HEK293 (cell line): ENCODE data around the gene ARID3B.
A peak's percentile ranks its signal among the peaks of the same experiment; 100 is the strongest.

Experiments used
- CTCF ChIA-PET: fragments of 350-600 bp; formaldehyde crosslinking; extraction: SDS; loops from one replicate; lab custom pipeline; 2021; ENCODE audit warnings: antibody characterized with exemption; lab: Yijun Ruan, JAX
- POLR2A ChIA-PET: fragments of 300-600 bp; formaldehyde crosslinking; extraction: SDS; loops from one replicate; lab custom pipeline; 2020; ENCODE audit warnings: antibody characterized with exemption, inconsistent platforms; lab: Yijun Ruan, JAX
- H3K27ac ChIP-seq: fragments of 200-500 bp; sonication (Bioruptor generic); 2 replicates; pipeline ENCODE4 v1.5.1; 2014; ENCODE audit warnings: low read depth, low read length, control low read depth, inconsistent platforms; ENCODE audit errors: extremely low read depth
- H3K36me3 ChIP-seq, 2 experiments: fragments of 200-500 bp in 1 of 2; sonication (Bioruptor generic) in 1 of 2; 1 replicate in 1 of 2; 2 replicates in 1 of 2; pipeline ENCODE4 v1.5.1; 2014 to 2017; ENCODE audit warnings: inconsistent platforms in 2 of 2, low read length in 2 of 2; ENCODE audit not compliant: control insufficient read depth in 2 of 2, insufficient read depth in 1 of 2
- H3K4me1 ChIP-seq: fragments of 200-500 bp; sonication (Bioruptor generic); 2 replicates; pipeline ENCODE4 v1.5.1; 2014; ENCODE audit warnings: mild to moderate bottlenecking, low read length, inconsistent platforms; ENCODE audit not compliant: control insufficient read depth, insufficient read depth
- H3K4me3 ChIP-seq: 2 replicates; pipeline ENCODE4 v1.5.1; 2011; ENCODE audit warnings: low read depth, mild to moderate bottlenecking, control low read depth, low read length, moderate library complexity
- H3K9me3 ChIP-seq: fragments of 200-500 bp; sonication (Bioruptor generic); 2 replicates; pipeline ENCODE4 v1.5.1; 2014; ENCODE audit warnings: low read depth, low read length, inconsistent platforms; ENCODE audit not compliant: control insufficient read depth, insufficient read depth
- FEZF1 ChIP-seq: fragments of 450-650 bp; formaldehyde crosslinking; IDR thresholded peaks from 2 replicates; pipeline ENCODE4 v1.5.1; 2016; ENCODE audit warnings: missing biosample characterization, missing genetic modification characterization
- GLIS1 ChIP-seq: fragments of 450-650 bp; formaldehyde crosslinking; IDR thresholded peaks from 2 replicates; pipeline ENCODE4 v1.5.1; 2016; ENCODE audit warnings: missing biosample characterization, missing genetic modification characterization
- KLF7 ChIP-seq: fragments of 450-650 bp; formaldehyde crosslinking; IDR thresholded peaks from 2 replicates; pipeline ENCODE4 v1.5.1; 2016; ENCODE audit warnings: missing biosample characterization, missing genetic modification characterization, borderline replicate concordance
- RBAK ChIP-seq: fragments of 450-650 bp; formaldehyde crosslinking; IDR thresholded peaks from 2 replicates; pipeline ENCODE4 v1.5.1; 2016; ENCODE audit warnings: missing biosample characterization, missing genetic modification characterization
- REPIN1 ChIP-seq: fragments of 450-650 bp; formaldehyde crosslinking; IDR thresholded peaks from 2 replicates; pipeline ENCODE4 v1.5.1; 2017; ENCODE audit warnings: missing biosample characterization, missing genetic modification characterization, low read depth
- ZBTB44 ChIP-seq: fragments of 450-650 bp; IDR thresholded peaks from 2 replicates; pipeline ENCODE4 v1.5.1; 2018; ENCODE audit warnings: missing biosample characterization, mild to moderate bottlenecking, missing genetic modification characterization
- ZNF184 ChIP-seq: fragments of 450-650 bp; IDR thresholded peaks from 2 replicates; pipeline ENCODE4 v1.5.1; 2018; ENCODE audit warnings: missing biosample characterization, mild to moderate bottlenecking, missing genetic modification characterization
- ZNF202 ChIP-seq: fragments of 450-650 bp; formaldehyde crosslinking; IDR thresholded peaks from 2 replicates; pipeline ENCODE4 v1.5.1; 2016; ENCODE audit warnings: missing biosample characterization, missing genetic modification characterization, borderline replicate concordance
- ZNF302 ChIP-seq: fragments of 450-650 bp; formaldehyde crosslinking; IDR thresholded peaks from 2 replicates; pipeline ENCODE4 v1.5.1; 2016; ENCODE audit warnings: missing biosample characterization, missing genetic modification characterization, low read depth
- ZNF350 ChIP-seq: fragments of 450-650 bp; formaldehyde crosslinking; IDR thresholded peaks from 2 replicates; pipeline ENCODE4 v1.5.0; 2017; ENCODE audit warnings: missing biosample characterization, mild to moderate bottlenecking, missing genetic modification characterization
- ZNF488 ChIP-seq: fragments of 450-650 bp; formaldehyde crosslinking; IDR thresholded peaks from 2 replicates; pipeline ENCODE4 v1.5.1; 2016; ENCODE audit warnings: missing biosample characterization, missing genetic modification characterization
- ZNF510 ChIP-seq: fragments of 450-650 bp; formaldehyde crosslinking; IDR thresholded peaks from 2 replicates; pipeline ENCODE4 v1.5.1; 2018; ENCODE audit warnings: mild to moderate bottlenecking, missing genetic modification characterization, missing biosample characterization; ENCODE audit not compliant: insufficient replicate concordance
- ZNF544 ChIP-seq: fragments of 450-650 bp; formaldehyde crosslinking; IDR thresholded peaks from 2 replicates; pipeline ENCODE4 v1.5.0; 2017; ENCODE audit warnings: missing biosample characterization, missing genetic modification characterization
- ZNF549 ChIP-seq: fragments of 450-650 bp; IDR thresholded peaks from 2 replicates; pipeline ENCODE4 v1.5.1; 2018; ENCODE audit warnings: missing biosample characterization, missing genetic modification characterization, mild to moderate bottlenecking, inconsistent platforms, moderate library complexity
- ZNF561 ChIP-seq: fragments of 450-650 bp; IDR thresholded peaks from 2 replicates; pipeline ENCODE4 v1.5.1; 2018; ENCODE audit warnings: missing biosample characterization, missing genetic modification characterization, borderline replicate concordance
- ZNF571 ChIP-seq: fragments of 450-650 bp; formaldehyde crosslinking; IDR thresholded peaks from 2 replicates; pipeline ENCODE4 v1.5.0; 2017; ENCODE audit warnings: missing biosample characterization, missing genetic modification characterization
- ZXDB ChIP-seq: fragments of 450-650 bp; formaldehyde crosslinking; IDR thresholded peaks from 2 replicates; pipeline ENCODE4 v1.5.1; 2016; ENCODE audit warnings: missing biosample characterization, missing genetic modification characterization
- TF ChIP-seq, protein P1 (sequence below): fragments of 450-650 bp; formaldehyde crosslinking; IDR thresholded peaks from 2 replicates; pipeline ENCODE4 v1.5.1; 2016; ENCODE audit warnings: missing biosample characterization, missing genetic modification characterization
- TF ChIP-seq, protein P2 (sequence below): fragments of 450-650 bp; formaldehyde crosslinking; IDR thresholded peaks from 2 replicates; pipeline ENCODE4 v1.5.0; 2017; ENCODE audit warnings: missing biosample characterization, missing genetic modification characterization, borderline replicate concordance
- TF ChIP-seq, protein P3 (sequence below): fragments of 450-650 bp; formaldehyde crosslinking; IDR thresholded peaks from 2 replicates; pipeline ENCODE4 v1.5.1; 2016; ENCODE audit warnings: missing biosample characterization, missing genetic modification characterization
- TF ChIP-seq, protein P4 (sequence below): fragments of 450-650 bp; formaldehyde crosslinking; IDR thresholded peaks from 2 replicates; pipeline ENCODE4 v1.5.1; 2016; ENCODE audit warnings: missing biosample characterization, missing genetic modification characterization

The ARID3B gene

GRCh38 chr15:74517096-74517495 is 23.9 kb upstream of the ARID3B start:
- CTCF ChIA-PET = interaction anchor here (0.6 kb wide), 1 partner anchor 9 kb away, joined by 3 read pairs; no protein-coding TSS in a partner anchor
- Histone ChIP-seq H3K4me3 (no peak overlapping the region), H3K9me3 (no peaks in the 10 kb centered on the region), H3K27ac (no peak overlapping the region), H3K4me1 (no peaks in the 10 kb centered on the region), H3K36me3 (no peaks in the 10 kb centered on the region)
- TF ChIP-seq ZNF184 (tag by site-specific recombination) (no peak), FEZF1 (no peak), ZNF350 (no peak), REPIN1 (no peak), KLF7 (tag by site-specific recombination) (no peak), ZNF510 (tag by site-specific recombination) (no peak), ZNF549 (tag by site-specific recombination) (no peak), ZXDB (tag by site-specific recombination) (no peak), ZNF302 (tag by site-specific recombination) (no peak), ZNF488 (tag by site-specific recombination) (no peak), RBAK (tag by site-specific recombination) (no peak)
- TF ChIP-seq, protein P1, sequence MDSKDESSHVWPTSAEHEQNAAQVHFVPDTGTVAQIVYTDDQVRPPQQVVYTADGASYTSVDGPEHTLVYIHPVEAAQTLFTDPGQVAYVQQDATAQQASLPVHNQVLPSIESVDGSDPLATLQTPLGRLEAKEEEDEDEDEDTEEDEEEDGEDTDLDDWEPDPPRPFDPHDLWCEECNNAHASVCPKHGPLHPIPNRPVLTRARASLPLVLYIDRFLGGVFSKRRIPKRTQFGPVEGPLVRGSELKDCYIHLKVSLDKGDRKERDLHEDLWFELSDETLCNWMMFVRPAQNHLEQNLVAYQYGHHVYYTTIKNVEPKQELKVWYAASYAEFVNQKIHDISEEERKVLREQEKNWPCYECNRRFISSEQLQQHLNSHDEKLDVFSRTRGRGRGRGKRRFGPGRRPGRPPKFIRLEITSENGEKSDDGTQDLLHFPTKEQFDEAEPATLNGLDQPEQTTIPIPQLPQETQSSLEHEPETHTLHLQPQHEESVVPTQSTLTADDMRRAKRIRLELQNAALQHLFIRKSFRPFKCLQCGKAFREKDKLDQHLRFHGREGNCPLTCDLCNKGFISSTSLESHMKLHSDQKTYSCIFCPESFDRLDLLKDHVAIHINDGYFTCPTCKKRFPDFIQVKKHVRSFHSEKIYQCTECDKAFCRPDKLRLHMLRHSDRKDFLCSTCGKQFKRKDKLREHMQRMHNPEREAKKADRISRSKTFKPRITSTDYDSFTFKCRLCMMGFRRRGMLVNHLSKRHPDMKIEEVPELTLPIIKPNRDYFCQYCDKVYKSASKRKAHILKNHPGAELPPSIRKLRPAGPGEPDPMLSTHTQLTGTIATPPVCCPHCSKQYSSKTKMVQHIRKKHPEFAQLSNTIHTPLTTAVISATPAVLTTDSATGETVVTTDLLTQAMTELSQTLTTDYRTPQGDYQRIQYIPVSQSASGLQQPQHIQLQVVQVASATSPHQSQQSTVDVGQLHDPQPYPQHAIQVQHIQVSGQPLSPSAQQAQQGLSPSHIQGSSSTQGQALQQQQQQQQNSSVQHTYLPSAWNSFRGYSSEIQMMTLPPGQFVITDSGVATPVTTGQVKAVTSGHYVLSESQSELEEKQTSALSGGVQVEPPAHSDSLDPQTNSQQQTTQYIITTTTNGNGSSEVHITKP (tag by site-specific recombination) = no peak
- TF ChIP-seq, protein P2, sequence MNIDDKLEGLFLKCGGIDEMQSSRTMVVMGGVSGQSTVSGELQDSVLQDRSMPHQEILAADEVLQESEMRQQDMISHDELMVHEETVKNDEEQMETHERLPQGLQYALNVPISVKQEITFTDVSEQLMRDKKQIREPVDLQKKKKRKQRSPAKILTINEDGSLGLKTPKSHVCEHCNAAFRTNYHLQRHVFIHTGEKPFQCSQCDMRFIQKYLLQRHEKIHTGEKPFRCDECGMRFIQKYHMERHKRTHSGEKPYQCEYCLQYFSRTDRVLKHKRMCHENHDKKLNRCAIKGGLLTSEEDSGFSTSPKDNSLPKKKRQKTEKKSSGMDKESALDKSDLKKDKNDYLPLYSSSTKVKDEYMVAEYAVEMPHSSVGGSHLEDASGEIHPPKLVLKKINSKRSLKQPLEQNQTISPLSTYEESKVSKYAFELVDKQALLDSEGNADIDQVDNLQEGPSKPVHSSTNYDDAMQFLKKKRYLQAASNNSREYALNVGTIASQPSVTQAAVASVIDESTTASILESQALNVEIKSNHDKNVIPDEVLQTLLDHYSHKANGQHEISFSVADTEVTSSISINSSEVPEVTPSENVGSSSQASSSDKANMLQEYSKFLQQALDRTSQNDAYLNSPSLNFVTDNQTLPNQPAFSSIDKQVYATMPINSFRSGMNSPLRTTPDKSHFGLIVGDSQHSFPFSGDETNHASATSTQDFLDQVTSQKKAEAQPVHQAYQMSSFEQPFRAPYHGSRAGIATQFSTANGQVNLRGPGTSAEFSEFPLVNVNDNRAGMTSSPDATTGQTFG (tag by site-specific recombination) = no peak
- POLR2A ChIA-PET = no interaction called here

GRCh38 chr15:74519311-74519710 is 21.7 kb upstream of the ARID3B start:
- Histone ChIP-seq H3K9me3 (no peaks in the 10 kb centered on the region), H3K4me3 (no peak overlapping the region), H3K27ac (no peak overlapping the region), H3K4me1 (no peaks in the 10 kb centered on the region), H3K36me3 (no peaks in the 10 kb centered on the region)
- ChIA-PET POLR2A (no interaction called here), CTCF (interaction anchor here (0.8 to 0.9 kb wide), 2 partner anchors 21 to 137 kb away, joined by 3 read pairs; no protein-coding TSS in a partner anchor)
- no peak for TF ChIP-seq ZNF549 (tag by site-specific recombination)
- no peak for TF ChIP-seq ZNF571 (tag by site-specific recombination)
- TF ChIP-seq GLIS1 (tag by site-specific recombination) = 0 out of 2 replicates have a peak, but pooled peaks have one; percentile 16
- no peak for TF ChIP-seq ZNF202
- no peak for TF ChIP-seq ZNF544 (tag by site-specific recombination)
- TF ChIP-seq, protein P3, sequence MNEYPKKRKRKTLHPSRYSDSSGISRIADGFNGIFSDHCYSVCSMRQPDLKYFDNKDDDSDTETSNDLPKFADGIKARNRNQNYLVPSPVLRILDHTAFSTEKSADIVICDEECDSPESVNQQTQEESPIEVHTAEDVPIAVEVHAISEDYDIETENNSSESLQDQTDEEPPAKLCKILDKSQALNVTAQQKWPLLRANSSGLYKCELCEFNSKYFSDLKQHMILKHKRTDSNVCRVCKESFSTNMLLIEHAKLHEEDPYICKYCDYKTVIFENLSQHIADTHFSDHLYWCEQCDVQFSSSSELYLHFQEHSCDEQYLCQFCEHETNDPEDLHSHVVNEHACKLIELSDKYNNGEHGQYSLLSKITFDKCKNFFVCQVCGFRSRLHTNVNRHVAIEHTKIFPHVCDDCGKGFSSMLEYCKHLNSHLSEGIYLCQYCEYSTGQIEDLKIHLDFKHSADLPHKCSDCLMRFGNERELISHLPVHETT (tag by site-specific recombination) = 0 out of 2 replicates have a peak, but pooled peaks have one; percentile 18
- TF ChIP-seq ZNF561 = no peak
- TF ChIP-seq, protein P4, sequence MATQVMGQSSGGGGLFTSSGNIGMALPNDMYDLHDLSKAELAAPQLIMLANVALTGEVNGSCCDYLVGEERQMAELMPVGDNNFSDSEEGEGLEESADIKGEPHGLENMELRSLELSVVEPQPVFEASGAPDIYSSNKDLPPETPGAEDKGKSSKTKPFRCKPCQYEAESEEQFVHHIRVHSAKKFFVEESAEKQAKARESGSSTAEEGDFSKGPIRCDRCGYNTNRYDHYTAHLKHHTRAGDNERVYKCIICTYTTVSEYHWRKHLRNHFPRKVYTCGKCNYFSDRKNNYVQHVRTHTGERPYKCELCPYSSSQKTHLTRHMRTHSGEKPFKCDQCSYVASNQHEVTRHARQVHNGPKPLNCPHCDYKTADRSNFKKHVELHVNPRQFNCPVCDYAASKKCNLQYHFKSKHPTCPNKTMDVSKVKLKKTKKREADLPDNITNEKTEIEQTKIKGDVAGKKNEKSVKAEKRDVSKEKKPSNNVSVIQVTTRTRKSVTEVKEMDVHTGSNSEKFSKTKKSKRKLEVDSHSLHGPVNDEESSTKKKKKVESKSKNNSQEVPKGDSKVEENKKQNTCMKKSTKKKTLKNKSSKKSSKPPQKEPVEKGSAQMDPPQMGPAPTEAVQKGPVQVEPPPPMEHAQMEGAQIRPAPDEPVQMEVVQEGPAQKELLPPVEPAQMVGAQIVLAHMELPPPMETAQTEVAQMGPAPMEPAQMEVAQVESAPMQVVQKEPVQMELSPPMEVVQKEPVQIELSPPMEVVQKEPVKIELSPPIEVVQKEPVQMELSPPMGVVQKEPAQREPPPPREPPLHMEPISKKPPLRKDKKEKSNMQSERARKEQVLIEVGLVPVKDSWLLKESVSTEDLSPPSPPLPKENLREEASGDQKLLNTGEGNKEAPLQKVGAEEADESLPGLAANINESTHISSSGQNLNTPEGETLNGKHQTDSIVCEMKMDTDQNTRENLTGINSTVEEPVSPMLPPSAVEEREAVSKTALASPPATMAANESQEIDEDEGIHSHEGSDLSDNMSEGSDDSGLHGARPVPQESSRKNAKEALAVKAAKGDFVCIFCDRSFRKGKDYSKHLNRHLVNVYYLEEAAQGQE (tag by site-specific recombination) = no peak
- TF ChIP-seq ZBTB44 (tag by site-specific recombination) = no peak
